WTC11 (cell line): ENCODE results near the gene PTCHD4. TPM values are rescaled to one million over a fixed set of nuclear protein-coding genes. Genes with fewer than 3 reads are reported as not detected.

ENCODE experiments used
- ATAC-seq: fragments of 200-7000 bp; cut with Tn5 transposase; 2 replicates; pipeline ENCODE4 v1.10.0; 2021; ENCODE audit warnings: mild to moderate bottlenecking, moderate library complexity
- CTCF ChIA-PET: fragments of 300-600 bp; sonication (Branson Sonifier 250); formaldehyde crosslinking; loops from one replicate; lab custom pipeline; 2021; ENCODE audit warnings: antibody characterized with exemption; lab: Charles Lee
- POLR2A ChIA-PET: fragments of 350-600 bp; sonication (Branson Sonifier 250); formaldehyde crosslinking; loops from one replicate; lab custom pipeline; 2021; ENCODE audit warnings: antibody characterized with exemption; lab: Charles Lee
- DNase-seq: peaks from one replicate; pipeline ENCODE4 v3.0.0; 2021; ENCODE audit warnings: low spot score
- H3K27ac Mint-ChIP-seq: 2 replicates; pipeline ENCODE4 v1.8.0; 2021; ENCODE audit warnings: mixed read lengths
- H3K27me3 Mint-ChIP-seq: 2 replicates; pipeline ENCODE4 v1.8.0; 2021; ENCODE audit warnings: low read depth, mild to moderate bottlenecking, moderate library complexity, mixed read lengths
- H3K36me3 Mint-ChIP-seq: 2 replicates; pipeline ENCODE4 v1.8.0; 2021; ENCODE audit warnings: mixed read lengths
- H3K4me1 Mint-ChIP-seq: 2 replicates; pipeline ENCODE4 v1.8.0; 2022; ENCODE audit warnings: mixed read lengths
- H3K4me3 Mint-ChIP-seq: 2 replicates; pipeline ENCODE4 v1.8.0; 2021; ENCODE audit warnings: mild to moderate bottlenecking, moderate library complexity, mixed read lengths
- H3K9me3 Mint-ChIP-seq: 2 replicates; pipeline ENCODE4 v1.8.0; 2021; ENCODE audit warnings: mixed read lengths
- CBFB ChIP-seq: sonication (generic); formaldehyde crosslinking; IDR thresholded peaks from 2 replicates; pipeline ENCODE4 v1.8.1; 2022; ENCODE audit warnings: mild to moderate bottlenecking, low read depth, missing genetic modification reagents
- CREB1 ChIP-seq: sonication (generic); formaldehyde crosslinking; IDR thresholded peaks from 2 replicates; pipeline ENCODE4 v1.8.0; 2023; ENCODE audit warnings: mild to moderate bottlenecking, missing genetic modification reagents
- E2F5 ChIP-seq: sonication (generic); formaldehyde crosslinking; IDR thresholded peaks from 2 replicates; pipeline ENCODE4 v1.8.1; 2022; ENCODE audit warnings: mild to moderate bottlenecking, moderate library complexity, missing genetic modification reagents
- EMX1 ChIP-seq: fragments of 250-450 bp; sonication (Bioruptor Pico); IDR thresholded peaks from 2 replicates; pipeline ENCODE4 v1.8.0; 2021; ENCODE audit warnings: mild to moderate bottlenecking
- ESRRA ChIP-seq: sonication (generic); formaldehyde crosslinking; IDR thresholded peaks from 2 replicates; pipeline ENCODE4 v1.8.1; 2022; ENCODE audit warnings: mild to moderate bottlenecking, missing genetic modification reagents, borderline replicate concordance
- ETV6 ChIP-seq: sonication (generic); formaldehyde crosslinking; IDR thresholded peaks from 2 replicates; pipeline ENCODE4 v1.8.1; 2022; ENCODE audit warnings: mild to moderate bottlenecking, missing genetic modification reagents
- FOXJ3 ChIP-seq: sonication (generic); formaldehyde crosslinking; IDR thresholded peaks from 2 replicates; pipeline ENCODE4 v1.9.0; 2021; ENCODE audit warnings: missing genetic modification reagents, mild to moderate bottlenecking, borderline replicate concordance
- FOXP4 ChIP-seq: sonication (generic); formaldehyde crosslinking; IDR thresholded peaks from 2 replicates; pipeline ENCODE4 v1.8.0; 2022; ENCODE audit warnings: mild to moderate bottlenecking, missing genetic modification reagents
- JAZF1 ChIP-seq: fragments of 250-450 bp; sonication (Bioruptor Pico); IDR thresholded peaks from 2 replicates; pipeline ENCODE4 v1.9.0; 2021; ENCODE audit warnings: moderate library complexity, mild to moderate bottlenecking, inconsistent platforms
- KAT7 ChIP-seq: sonication (generic); formaldehyde crosslinking; IDR thresholded peaks from 2 replicates; pipeline ENCODE4 v1.8.1; 2023; ENCODE audit warnings: missing genetic modification reagents, mild to moderate bottlenecking, borderline replicate concordance
- MYBL2 ChIP-seq: sonication (generic); formaldehyde crosslinking; IDR thresholded peaks from 2 replicates; pipeline ENCODE4 v1.8.1; 2023; ENCODE audit warnings: mild to moderate bottlenecking, moderate library complexity, missing genetic modification reagents
- NFYB ChIP-seq: sonication (generic); formaldehyde crosslinking; conservative IDR thresholded peaks from 2 replicates; pipeline ENCODE4 v1.8.0; 2022; ENCODE audit warnings: low read depth, missing genetic modification reagents
- NR2C2 ChIP-seq: sonication (generic); formaldehyde crosslinking; IDR thresholded peaks from 2 replicates; pipeline ENCODE4 v1.8.0; 2022; ENCODE audit warnings: mild to moderate bottlenecking, missing genetic modification reagents
- PRRX2 ChIP-seq: fragments of 250-450 bp; sonication (Bioruptor Pico); IDR thresholded peaks from 2 replicates; pipeline ENCODE4 v1.8.0; 2021; ENCODE audit warnings: mild to moderate bottlenecking
- SMAD3 ChIP-seq: sonication (generic); formaldehyde crosslinking; IDR thresholded peaks from 2 replicates; pipeline ENCODE4 v1.8.0; 2022; ENCODE audit warnings: missing genetic modification reagents, mild to moderate bottlenecking, borderline replicate concordance
- SOX15 ChIP-seq: fragments of 250-450 bp; sonication (Bioruptor Pico); IDR thresholded peaks from 2 replicates; pipeline ENCODE4 v1.9.0; 2021; ENCODE audit warnings: mild to moderate bottlenecking
- USF2 ChIP-seq: sonication (generic); formaldehyde crosslinking; IDR thresholded peaks from 2 replicates; pipeline ENCODE4 v1.8.1; 2023; ENCODE audit warnings: mild to moderate bottlenecking, missing genetic modification reagents, moderate library complexity
- ZNF219 ChIP-seq: sonication (generic); formaldehyde crosslinking; IDR thresholded peaks from 2 replicates; pipeline ENCODE4 v1.8.0; 2023; ENCODE audit warnings: missing genetic modification reagents, mild to moderate bottlenecking, borderline replicate concordance
- ZNF263 ChIP-seq: sonication (generic); formaldehyde crosslinking; IDR thresholded peaks from 2 replicates; pipeline ENCODE4 v1.8.1; 2022; ENCODE audit warnings: low read depth, mild to moderate bottlenecking, moderate library complexity, missing genetic modification reagents
- total RNA-seq: library from RNA; stranded (reverse); gene quantifications from 3 replicates; pipeline ENCODE4 v1.2.3, GENCODE V29; 2021
- TF ChIP-seq, protein P1 (sequence below): sonication (generic); formaldehyde crosslinking; IDR thresholded peaks from 2 replicates; pipeline ENCODE4 v1.8.1; 2023; ENCODE audit warnings: mild to moderate bottlenecking, missing genetic modification reagents, borderline replicate concordance
- TF ChIP-seq, protein P2 (sequence below): fragments of 250-450 bp; sonication (Bioruptor Pico); IDR thresholded peaks from 2 replicates; pipeline ENCODE4 v1.9.0; 2021; ENCODE audit warnings: mild to moderate bottlenecking
- TF ChIP-seq, protein P3 (sequence below): sonication (generic); formaldehyde crosslinking; IDR thresholded peaks from 2 replicates; pipeline ENCODE4 v1.8.0; 2022; ENCODE audit warnings: mild to moderate bottlenecking, missing genetic modification reagents
- TF ChIP-seq, protein P4 (sequence below): sonication (generic); formaldehyde crosslinking; IDR thresholded peaks from 2 replicates; pipeline ENCODE4 v1.8.1; 2022; ENCODE audit warnings: missing genetic modification reagents, borderline replicate concordance

Gene PTCHD4
- total RNA-seq, 1 experiment from 2014 or later: 1.6 TPM

- no peak for TF ChIP-seq FOXP4 (CRISPR knock-in tag)
- TF ChIP-seq ZNF263: no peak
- TF ChIP-seq ESRRA (CRISPR knock-in tag): no peak
- TF ChIP-seq FOXJ3: no peak
- TF ChIP-seq JAZF1 (CRISPR knock-in tag): no peak
- no peak for TF ChIP-seq MYBL2 (CRISPR knock-in tag)
- TF ChIP-seq SOX15 (CRISPR knock-in tag): no peak
- TF ChIP-seq ZNF219 (CRISPR knock-in tag): no peak
- TF ChIP-seq, all 79 proteins: peak for 0
These were observed 33.0 kb upstream of the PTCHD4 start (continued) for GRCh38 chr6:48144021-48144420.

DNA sequence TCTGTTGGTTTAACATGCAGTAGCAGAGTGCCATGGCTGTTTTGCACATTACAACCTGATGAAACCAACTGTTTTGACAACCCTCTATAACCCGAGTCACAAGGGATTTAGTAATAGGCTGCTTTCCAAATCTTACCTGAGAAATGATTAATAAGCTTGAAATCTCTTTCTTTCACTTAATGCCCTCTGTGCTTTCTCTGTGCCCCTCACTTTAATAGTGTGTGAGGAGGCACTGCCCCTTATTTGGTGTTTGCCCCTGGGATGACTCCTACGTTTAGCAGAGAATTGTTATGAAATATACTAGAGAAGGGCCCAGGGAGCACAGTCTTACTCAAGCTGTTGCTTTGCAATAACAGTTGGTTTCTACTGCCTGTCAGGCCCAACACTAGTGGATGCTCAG is 31.0 kb upstream of the PTCHD4 start:
- TF ChIP-seq NFYB (CRISPR knock-in tag) (no peak), USF2 (CRISPR knock-in tag) (no peak), E2F5 (CRISPR knock-in tag) (no peak)
- TF ChIP-seq, protein P1, sequence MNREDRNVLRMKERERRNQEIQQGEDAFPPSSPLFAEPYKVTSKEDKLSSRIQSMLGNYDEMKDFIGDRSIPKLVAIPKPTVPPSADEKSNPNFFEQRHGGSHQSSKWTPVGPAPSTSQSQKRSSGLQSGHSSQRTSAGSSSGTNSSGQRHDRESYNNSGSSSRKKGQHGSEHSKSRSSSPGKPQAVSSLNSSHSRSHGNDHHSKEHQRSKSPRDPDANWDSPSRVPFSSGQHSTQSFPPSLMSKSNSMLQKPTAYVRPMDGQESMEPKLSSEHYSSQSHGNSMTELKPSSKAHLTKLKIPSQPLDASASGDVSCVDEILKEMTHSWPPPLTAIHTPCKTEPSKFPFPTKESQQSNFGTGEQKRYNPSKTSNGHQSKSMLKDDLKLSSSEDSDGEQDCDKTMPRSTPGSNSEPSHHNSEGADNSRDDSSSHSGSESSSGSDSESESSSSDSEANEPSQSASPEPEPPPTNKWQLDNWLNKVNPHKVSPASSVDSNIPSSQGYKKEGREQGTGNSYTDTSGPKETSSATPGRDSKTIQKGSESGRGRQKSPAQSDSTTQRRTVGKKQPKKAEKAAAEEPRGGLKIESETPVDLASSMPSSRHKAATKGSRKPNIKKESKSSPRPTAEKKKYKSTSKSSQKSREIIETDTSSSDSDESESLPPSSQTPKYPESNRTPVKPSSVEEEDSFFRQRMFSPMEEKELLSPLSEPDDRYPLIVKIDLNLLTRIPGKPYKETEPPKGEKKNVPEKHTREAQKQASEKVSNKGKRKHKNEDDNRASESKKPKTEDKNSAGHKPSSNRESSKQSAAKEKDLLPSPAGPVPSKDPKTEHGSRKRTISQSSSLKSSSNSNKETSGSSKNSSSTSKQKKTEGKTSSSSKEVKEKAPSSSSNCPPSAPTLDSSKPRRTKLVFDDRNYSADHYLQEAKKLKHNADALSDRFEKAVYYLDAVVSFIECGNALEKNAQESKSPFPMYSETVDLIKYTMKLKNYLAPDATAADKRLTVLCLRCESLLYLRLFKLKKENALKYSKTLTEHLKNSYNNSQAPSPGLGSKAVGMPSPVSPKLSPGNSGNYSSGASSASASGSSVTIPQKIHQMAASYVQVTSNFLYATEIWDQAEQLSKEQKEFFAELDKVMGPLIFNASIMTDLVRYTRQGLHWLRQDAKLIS (CRISPR knock-in tag): no peak
- H3K4me1 Mint-ChIP-seq: peaks cover 9% of the 10 kb centered on the region
- no peaks in the 10 kb centered on the region for H3K9me3 Mint-ChIP-seq

GRCh38 chr6:48139818-48140614 is 29.0 kb upstream of the PTCHD4 start:
- no peaks in the 10 kb centered on the region for H3K9me3 Mint-ChIP-seq
- no peak overlapping the region for H3K27ac Mint-ChIP-seq
- ChIA-PET POLR2A (no interaction called here), CTCF (no interaction called here)
- ATAC-seq: no peak
- H3K27me3 Mint-ChIP-seq: no peaks in the 10 kb centered on the region
- no peak for DNase-seq
- H3K4me3 Mint-ChIP-seq: no peak overlapping the region
- no peaks in the 10 kb centered on the region for H3K36me3 Mint-ChIP-seq
- H3K4me1 Mint-ChIP-seq: peaks cover 4% of the 10 kb centered on the region
- TF ChIP-seq ZNF263 (no peak), CBFB (CRISPR knock-in tag) (no peak), NR2C2 (CRISPR knock-in tag) (no peak), KAT7 (CRISPR knock-in tag) (no peak), CREB1 (CRISPR knock-in tag) (no peak), E2F5 (CRISPR knock-in tag) (no peak), PRRX2 (CRISPR knock-in tag) (no peak), ETV6 (no peak), SMAD3 (no peak), EMX1 (CRISPR knock-in tag) (no peak)
- TF ChIP-seq, protein P2, sequence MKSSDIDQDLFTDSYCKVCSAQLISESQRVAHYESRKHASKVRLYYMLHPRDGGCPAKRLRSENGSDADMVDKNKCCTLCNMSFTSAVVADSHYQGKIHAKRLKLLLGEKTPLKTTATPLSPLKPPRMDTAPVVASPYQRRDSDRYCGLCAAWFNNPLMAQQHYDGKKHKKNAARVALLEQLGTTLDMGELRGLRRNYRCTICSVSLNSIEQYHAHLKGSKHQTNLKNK: no peak
- TF ChIP-seq, protein P3, sequence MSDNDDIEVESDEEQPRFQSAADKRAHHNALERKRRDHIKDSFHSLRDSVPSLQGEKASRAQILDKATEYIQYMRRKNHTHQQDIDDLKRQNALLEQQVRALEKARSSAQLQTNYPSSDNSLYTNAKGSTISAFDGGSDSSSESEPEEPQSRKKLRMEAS: no peak
- TF ChIP-seq, protein P4, sequence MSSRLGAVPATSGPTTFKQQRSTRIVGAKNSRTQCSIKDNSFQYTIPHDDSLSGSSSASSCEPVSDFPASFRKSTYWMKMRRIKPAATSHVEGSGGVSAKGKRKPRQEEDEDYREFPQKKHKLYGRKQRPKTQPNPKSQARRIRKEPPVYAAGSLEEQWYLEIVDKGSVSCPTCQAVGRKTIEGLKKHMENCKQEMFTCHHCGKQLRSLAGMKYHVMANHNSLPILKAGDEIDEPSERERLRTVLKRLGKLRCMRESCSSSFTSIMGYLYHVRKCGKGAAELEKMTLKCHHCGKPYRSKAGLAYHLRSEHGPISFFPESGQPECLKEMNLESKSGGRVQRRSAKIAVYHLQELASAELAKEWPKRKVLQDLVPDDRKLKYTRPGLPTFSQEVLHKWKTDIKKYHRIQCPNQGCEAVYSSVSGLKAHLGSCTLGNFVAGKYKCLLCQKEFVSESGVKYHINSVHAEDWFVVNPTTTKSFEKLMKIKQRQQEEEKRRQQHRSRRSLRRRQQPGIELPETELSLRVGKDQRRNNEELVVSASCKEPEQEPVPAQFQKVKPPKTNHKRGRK (CRISPR knock-in tag): no peak

More for the DNA sequence above, 31.0 kb upstream of the PTCHD4 start:
- Mint-ChIP-seq H3K27me3 (no peaks in the 10 kb centered on the region), H3K36me3 (no peaks in the 10 kb centered on the region), H3K4me3 (no peak overlapping the region), H3K27ac (no peak overlapping the region)
- no peak for ATAC-seq
- POLR2A ChIA-PET: no interaction called here
- CTCF ChIA-PET: no interaction called here
- no peak for DNase-seq
